GM18520 (cell line): Measurements from ENCODE around the gene OR10A2.
A peak's percentile ranks its signal among the peaks of the same experiment; 100 is the strongest.
"Not testable (repeated sequence)": the region's sequence is repeated elsewhere in the genome, so short reads cannot be mapped to it uniquely, and the experiment has no call there.

Experiments used
- ATAC-seq: cut with Tn5 transposase; IDR thresholded peaks from one replicate; pipeline ENCODE4 v1.9.1; 2021; ENCODE audit not compliant: unreplicated experiment

OR10A2 gene

GRCh38 chr11:6882751-6883150 lies 19.9 kb downstream of the OR10A2 start:
- ATAC-seq, result no peak

GRCh38 chr11:6887711-6888110 lies 24.9 kb downstream of the OR10A2 start:
- not testable (repeated sequence) for ATAC-seq

- ATAC-seq, result no peak
Measured at GRCh38 chr11:6888830-6889229, 26.0 kb downstream of the OR10A2 start.

GRCh38 chr11:6889835-6890234 lies 27.0 kb downstream of the OR10A2 start:
- no peak for ATAC-seq

GRCh38 chr11:6892400-6892799 lies 29.5 kb downstream of the OR10A2 start, which contains the start of gene OR2D2:
OR2D2 (minus strand) TSS chr11:6892500; CDS start chr11:6892500, 0 bp downstream.
- no peak for ATAC-seq

- no peak for ATAC-seq
Measured at GRCh38 chr11:6894097-6894496, 31.2 kb downstream of the OR10A2 start.

- ATAC-seq, result peak; percentile 93
Measured at GRCh38 chr11:6895010-6895409, 32.2 kb downstream of the OR10A2 start.

DNA sequence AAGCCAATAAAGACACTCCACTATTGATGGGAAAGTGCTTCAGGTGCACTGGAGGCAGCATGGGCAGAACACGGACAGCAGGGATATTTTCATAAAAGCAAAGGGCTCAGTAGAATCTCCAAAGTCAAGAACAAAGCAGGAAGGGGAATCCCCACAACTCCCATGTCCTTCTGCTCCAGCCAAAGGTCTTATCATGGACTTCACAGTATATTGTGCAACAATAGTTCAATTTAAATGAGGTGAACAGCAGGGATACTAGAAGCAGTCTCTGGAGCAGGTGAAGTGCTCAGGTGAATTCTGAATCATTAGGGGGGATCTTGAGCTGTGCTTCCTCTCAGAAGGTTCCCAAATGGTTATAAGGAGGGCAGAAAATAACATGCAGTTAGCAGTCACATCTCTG lies 36.1 kb downstream of the OR10A2 start:
- ATAC-seq, result no peak

GRCh38 chr11:6900327-6900999 lies 37.6 kb downstream of the OR10A2 start:
- no peak for ATAC-seq

DNA sequence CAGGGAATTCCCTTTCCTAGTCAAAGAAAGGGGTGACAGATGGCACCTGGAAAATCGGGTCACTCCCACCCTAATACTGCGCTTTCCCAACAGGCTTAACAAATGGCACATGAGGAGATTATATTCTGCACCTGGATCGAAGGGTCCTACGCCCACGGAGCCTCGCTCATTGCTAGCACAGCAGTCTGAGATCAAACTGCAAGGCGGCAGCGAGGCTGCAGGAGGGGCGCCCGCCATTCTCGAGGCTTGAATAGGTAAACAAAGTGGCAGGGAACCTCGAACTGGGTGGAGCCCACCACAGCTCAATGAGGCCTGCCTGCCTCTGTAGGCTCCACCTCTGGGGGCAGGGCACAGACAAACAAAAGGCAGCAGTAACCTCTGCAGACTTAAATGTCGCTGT lies 41.9 kb downstream of the OR10A2 start:
- ATAC-seq, result not testable (repeated sequence)

GRCh38 chr11:6911378-6911777 lies 48.5 kb downstream of the OR10A2 start:
- no peak for ATAC-seq

DNA sequence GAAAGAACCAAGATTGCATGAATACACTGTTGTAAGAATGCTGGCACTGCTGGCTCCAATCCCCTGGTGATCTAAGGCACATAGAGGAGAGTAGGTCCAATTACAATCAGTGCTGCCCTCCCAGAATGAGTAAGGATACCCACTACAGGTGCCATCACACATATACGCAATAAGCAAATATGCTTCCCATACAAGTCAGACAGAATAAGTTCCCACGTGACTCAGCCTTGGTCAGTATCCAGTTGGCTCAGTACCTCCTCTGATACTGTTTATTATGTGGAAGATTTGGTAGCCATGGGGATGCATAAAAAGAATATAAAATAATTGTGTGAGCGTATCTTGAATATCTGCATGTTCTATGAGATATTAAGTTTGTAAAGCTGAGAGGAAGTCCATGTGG lies 49.1 kb downstream of the OR10A2 start:
- no peak for ATAC-seq

- no peak for ATAC-seq
Measured at GRCh38 chr11:6919698-6920097, 56.8 kb downstream of the OR10A2 start.

DNA sequence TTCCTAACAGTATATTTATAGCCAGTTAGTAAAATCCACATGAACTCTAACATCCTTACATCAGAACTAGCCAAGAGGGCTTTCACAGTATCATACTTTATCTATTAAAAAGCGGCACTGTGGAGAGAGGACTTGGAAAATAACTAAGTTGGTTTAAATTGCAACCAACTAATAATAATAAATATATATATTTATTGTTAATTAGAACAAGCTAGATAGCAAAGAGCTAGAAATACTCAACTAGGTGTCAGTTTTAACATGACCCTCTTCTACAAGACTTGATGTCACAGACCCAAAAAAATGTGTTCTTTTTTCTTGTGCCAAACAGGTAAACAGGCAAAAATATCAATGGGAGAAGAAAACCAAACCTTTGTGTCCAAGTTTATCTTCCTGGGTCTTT lies 57.8 kb downstream of the OR10A2 start, which contains the start of gene OR2D3:
Gene OR2D3, plus strand, starts transcription at position 301 of the 400 bp plus-strand sequence. Its CDS starts 0 bp downstream, at position 301.
- ATAC-seq, result no peak
